AG09319 (cell line): ENCODE results near the gene CMTM5.

Experiments used
- DNase-seq: peaks from one replicate; pipeline ENCODE4 v3.0.0-alpha.2; 2010; ENCODE audit warnings: low read depth; ENCODE audit errors: extremely low read depth
- CTCF ChIP-seq: IDR thresholded peaks from 2 replicates; pipeline ENCODE4 v1.5.1; 2011; ENCODE audit warnings: low read depth, mild to moderate bottlenecking, inconsistent platforms, low read length, moderate library complexity

Gene CMTM5

DNA sequence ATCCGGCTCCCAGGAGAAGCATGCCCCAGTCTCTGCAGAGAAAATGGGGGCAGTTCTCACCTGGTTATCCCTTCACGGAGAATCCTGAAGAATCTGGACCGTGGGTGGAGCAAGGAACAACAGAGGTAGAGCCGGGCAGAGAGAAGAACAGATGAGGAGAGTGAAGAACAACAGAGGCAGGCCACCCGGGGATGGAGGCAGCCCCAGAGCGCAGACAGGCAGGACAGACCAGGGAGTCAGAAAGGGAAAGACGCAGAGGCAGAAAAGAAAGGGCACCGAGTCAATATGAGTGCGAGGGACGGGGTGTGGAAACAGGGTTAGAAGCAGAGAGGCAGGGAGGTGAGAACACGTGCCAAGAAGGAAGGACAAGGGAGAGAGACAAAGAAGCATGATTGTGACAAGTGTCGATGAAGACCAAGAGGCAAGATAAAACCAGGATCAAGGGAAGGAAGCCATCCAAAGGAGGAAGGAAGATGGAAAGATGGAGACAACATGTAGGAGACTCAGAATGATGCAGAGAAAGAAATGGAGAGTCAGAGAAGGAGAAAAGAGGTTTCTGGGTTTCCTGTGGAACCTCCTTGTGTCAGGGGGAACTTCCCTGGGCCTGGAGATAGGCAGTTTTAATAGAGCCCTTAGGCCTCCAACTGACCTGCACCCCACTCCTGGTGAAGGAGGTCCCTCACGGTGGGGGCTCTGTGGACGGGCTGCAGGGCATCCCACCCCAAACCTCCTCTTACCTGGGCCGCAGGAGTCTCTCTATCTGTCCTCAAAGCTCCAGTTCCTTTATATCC is 30.9 kb downstream of the CMTM5 start, which contains the start of gene MYH6:
Gene MYH6, minus strand, starts transcription at position 758 of the 791 bp plus-strand sequence. CDS start 1,050 bp downstream, outside the sequence.
- DNase-seq = no peak

DNA sequence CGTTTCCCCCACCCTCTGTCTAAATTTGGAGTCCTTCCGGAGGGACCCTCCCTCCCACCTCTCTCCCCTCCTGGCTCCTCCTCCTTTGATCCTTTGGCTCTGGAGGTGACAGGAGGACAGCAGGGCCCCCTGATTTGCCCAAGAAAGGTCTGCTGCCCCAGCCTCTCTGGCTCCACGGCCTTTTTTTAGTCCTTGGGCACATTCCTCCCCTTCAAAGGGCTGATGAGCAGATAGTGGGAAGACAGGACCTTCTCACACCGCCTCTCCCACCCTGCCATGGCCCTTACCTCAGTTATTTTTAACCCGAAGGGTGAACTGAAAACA is 31.4 kb downstream of the CMTM5 start:
- no peak for DNase-seq

More for the DNA sequence above, 30.9 kb downstream of the CMTM5 start, which contains the start of gene MYH6:
- no peak for TF ChIP-seq CTCF

GRCh38 chr14:23409475-23409874 is 32.6 kb downstream of the CMTM5 start:
- TF ChIP-seq CTCF = no peak
- no peak for DNase-seq

More for the DNA sequence above, 31.4 kb downstream of the CMTM5 start:
- TF ChIP-seq CTCF = no peak

DNA sequence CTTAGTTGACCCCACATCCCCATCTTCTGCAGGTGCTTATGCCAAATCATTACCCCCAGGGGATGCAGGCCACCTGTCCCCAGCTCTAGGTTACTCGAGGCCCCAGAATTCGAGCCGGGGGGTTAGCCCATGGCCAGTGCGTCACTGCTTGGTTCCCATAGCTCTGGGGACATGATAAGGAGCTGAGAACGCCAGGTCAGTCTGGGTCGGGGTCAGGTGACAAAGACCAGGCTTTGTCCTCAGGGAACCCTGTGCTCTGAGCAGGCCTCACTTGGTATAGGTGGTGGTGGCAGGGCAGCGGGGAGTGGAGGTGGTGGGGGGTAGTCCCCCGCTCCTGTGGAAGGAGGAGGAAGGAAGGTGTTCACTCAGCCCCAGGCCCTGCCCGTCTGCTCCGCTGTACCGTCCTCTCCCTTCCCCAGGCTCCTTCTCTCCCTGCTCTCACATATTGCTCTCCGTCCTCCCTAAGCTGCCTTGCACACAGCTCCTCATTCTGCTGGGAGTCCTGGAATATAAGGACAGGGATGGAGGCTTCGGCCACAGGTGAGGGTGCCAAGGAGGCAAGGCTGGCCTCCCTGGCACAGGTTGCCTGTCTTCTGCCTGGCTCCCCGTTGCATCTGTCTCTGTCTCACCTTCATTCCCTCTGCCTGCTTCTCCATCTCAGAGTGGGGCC is 33.3 kb downstream of the CMTM5 start:
- TF ChIP-seq CTCF = no peak
- no peak for DNase-seq

GRCh38 chr14:23411563-23412525 is 35.0 kb downstream of the CMTM5 start:
- no peak for TF ChIP-seq CTCF
- DNase-seq = no peak

DNA sequence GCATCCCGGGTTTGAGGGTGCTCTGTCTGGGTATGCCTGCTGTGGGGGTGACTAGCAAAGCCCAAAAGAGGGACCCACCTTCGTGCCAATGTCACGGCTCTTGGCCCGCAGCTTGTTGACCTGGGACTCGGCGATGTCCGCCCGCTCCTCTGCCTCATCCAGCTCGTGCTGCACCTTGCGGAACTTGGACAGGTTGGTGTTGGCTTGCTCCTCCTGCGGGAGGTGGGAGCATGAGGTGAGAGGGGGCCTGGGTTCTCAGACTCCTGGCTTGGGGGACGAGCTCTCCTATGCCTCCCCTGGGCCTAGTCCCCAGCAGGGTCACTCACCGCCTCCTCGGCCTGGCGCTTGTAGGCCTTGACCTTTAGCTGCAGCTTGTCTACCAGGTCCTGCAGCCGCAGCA is 36.8 kb downstream of the CMTM5 start:
- no peak for TF ChIP-seq CTCF

GRCh38 chr14:23414254-23414653 is 37.4 kb downstream of the CMTM5 start:
- TF ChIP-seq CTCF = no peak
- no peak for DNase-seq

More for the DNA sequence above, 36.8 kb downstream of the CMTM5 start:
- DNase-seq = no peak
